ENCODE results near the gene PIK3AP1.

Gene PIK3AP1

GRCh38 chr10:96641396-96642295, 78.7 kb downstream of the PIK3AP1 start:
- DNase-seq (ENCODE audit: low read depth) = no peak

DNA sequence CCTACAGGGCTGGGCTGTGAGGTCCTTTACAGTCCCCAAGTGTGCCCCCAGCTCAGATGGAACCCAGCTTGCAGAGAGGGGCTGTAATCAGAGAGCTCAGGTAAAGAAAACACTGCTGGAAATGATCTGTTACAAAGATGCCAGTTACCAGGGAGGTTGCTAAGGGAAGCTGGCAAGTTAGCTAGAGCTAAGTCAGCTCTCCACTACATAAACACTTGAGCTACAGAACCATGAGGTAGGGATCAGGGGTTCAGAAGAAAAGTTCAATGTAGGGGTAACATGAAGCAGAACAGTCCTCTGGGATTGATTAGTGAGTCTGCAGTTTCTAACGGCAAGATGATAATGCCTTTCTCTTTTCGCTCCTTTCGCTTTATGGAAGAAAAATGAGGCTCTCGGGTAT, 80.4 kb downstream of the PIK3AP1 start:
- no peak for DNase-seq (ENCODE audit: low read depth)

DNA sequence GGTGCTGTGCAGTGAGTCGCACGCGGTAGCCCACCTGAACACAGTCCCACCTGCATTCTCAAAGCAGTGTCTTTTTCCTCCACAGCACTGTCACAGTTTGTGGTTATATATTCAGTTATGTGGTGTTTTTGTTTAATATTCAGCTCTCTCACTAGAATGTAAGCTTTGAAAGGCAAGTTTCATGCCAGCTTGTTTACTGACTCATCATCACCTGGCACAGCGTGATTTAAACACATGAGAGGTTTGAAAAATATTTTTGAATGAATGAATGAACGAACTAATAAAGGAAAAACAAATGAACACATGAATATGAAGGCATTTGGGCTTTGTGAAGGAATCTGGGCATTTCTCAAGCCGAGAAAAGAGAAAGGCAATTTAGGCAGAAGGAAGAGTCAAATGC, 81.6 kb downstream of the PIK3AP1 start:
- no peak for DNase-seq (ENCODE audit: low read depth)

GRCh38 chr10:96638120-96638519, 82.2 kb downstream of the PIK3AP1 start:
- no peak for DNase-seq (ENCODE audit: low read depth)

DNA sequence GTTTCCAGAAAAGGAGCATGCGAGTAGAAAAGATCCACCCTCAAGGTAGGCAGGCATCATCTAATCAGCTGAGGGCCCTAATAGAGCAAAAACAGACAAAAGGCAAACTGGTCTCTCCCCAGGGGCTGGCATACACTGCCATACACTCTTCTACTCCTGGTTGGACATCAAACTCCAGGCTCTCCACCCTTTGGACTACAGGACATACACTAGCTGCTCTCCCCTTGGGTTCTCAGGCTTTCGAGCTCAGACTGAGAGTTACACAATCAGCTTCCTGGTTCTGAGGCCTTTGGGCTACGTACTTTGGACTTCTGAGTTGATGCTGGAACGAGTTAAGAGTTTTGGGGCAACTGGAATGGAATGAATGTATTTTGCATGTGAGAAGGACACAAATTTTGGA, 82.6 kb downstream of the PIK3AP1 start:
- no peak for DNase-seq (ENCODE audit: low read depth)

GRCh38 chr10:96636551-96636950, 83.8 kb downstream of the PIK3AP1 start:
- DNase-seq (ENCODE audit: low read depth) = no peak

DNA sequence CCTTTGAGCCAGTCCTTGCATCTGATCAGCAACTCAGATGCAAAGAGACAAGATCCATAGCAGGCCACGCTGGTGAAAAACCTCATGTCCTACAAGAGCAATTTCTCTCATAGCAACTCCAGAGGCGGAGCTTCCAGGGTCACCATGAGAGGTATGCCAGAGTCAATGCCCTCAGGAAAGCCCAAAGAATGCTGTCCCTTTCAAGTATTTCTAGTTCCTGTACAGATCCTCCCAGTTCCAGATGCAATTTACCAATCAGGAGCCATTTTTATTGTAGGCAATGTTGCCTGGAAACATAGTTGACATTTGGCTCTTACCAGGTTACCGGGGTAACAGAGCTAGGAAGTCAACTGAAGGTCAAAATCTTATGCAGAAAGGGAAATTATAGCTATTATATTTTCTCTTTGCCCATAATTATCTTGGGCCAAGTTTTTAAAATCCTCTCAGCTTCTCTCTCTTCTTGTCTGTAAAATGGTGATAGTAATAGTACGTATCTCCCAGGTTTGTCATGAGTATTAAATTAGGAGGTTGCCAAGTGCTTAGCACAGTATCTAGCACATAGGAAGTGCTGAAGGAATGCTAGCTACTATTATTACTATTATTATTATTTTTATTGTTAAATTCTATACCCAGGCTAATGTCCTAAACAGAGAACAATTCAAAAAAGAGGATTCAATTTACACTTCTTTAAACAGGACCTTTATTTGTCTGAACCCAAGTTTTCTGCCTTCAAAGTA, 87.2 kb downstream of the PIK3AP1 start:
- no peak for DNase-seq (ENCODE audit: low read depth)

GRCh38 chr10:96627292-96627691, 93.0 kb downstream of the PIK3AP1 start:
- DNase-seq (ENCODE audit: low read depth) = no peak

- no peak for DNase-seq (ENCODE audit: low read depth)
These were observed 93.5 kb downstream of the PIK3AP1 start for GRCh38 chr10:96626795-96627194.

- DNase-seq (ENCODE audit: low read depth) = no peak
These were observed 95.1 kb downstream of the PIK3AP1 start for GRCh38 chr10:96625173-96625572.

- peak; percentile 43 for DNase-seq (ENCODE audit: low read depth)
These were observed 98.1 kb downstream of the PIK3AP1 start for GRCh38 chr10:96622013-96622787.

DNA sequence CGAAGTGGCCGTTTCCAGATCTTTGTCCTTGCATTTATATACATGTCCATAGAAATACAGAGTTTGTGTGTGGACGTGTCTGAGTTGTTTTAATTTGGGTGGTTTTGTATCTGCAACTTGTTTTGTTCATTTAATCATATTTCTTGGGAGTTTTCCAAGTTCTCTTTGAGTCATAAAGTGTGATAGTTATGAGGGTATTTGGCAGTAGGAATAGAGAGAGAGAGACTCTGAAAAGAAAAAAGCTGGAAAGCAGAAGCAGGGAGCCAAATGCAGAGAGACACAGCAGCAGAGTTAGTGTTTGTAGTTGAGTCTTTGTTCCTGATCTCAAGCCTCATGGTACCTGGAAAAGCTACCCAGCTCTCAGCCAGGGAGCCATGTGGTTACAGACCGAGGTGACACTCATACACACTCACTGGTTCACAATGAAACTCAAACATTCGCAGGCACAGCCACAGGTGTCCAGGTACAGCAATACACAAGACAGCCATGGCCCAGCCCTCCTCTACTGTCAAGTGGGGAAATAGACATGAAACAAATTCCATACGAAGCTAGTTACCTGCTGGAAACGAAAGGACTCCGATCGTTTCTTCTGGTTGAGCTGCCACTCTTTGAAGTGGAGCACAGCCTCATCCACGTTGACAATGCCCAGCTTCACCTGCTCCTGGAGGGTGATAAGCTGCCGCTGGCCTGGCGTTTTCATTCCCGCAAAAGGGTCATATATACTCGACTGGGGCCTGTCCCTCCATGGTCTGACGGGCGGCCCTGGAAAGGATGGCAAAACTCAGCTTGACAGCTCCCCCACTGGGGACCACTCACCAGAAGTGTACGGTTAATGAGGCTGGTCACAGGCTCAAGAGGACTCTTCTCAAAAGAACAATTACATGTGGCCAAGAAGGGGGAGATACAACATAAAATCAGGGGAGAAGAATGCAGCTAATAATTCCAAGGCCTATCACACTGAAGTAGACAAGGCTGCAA, 100.2 kb downstream of the PIK3AP1 start:
- no peak for DNase-seq (ENCODE audit: low read depth)

DNA sequence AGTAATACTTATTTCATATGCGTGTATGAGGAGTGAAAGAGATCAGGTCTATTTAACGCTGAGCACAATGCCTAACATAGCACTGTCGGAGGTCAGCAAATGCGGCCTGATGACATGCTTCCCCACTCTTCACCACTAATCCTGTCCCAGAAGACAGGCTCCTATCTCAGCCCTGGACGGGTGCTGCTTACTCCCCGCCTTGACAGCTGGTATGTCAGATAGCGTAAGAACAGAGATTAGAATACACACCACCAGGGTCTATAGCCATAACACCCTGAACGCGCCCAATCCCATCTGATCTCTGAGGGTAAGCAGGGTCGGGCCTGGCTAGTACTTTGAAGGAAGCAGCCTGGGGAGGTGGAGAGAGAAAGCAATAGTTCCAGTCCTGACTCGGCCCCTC, 101.2 kb downstream of the PIK3AP1 start:
- DNase-seq (ENCODE audit: low read depth) = peak; percentile 90

DNA sequence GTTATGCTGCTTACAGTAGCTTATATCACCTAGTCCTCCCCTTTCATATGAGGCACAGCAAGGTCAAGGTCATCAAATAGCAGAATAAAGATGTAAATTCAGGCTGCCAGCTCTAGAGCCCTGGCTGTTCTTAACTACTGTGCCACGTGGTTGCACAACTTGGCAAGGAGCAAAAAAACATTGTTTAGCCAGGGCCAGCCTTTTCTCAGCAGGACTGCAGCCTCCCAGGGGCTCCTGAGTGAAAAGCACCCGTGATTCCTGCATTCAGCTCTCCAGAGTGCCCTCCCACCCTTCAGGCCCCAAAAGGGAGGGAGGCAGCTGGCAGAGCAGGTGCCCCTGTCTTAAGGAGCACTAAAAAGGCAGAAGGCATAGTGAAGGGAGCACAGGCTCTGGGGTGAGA, 101.7 kb downstream of the PIK3AP1 start:
- no peak for DNase-seq (ENCODE audit: low read depth)

- no peak for DNase-seq (ENCODE audit: low read depth)
These were observed 103.4 kb downstream of the PIK3AP1 start for GRCh38 chr10:96616961-96617360.

DNA sequence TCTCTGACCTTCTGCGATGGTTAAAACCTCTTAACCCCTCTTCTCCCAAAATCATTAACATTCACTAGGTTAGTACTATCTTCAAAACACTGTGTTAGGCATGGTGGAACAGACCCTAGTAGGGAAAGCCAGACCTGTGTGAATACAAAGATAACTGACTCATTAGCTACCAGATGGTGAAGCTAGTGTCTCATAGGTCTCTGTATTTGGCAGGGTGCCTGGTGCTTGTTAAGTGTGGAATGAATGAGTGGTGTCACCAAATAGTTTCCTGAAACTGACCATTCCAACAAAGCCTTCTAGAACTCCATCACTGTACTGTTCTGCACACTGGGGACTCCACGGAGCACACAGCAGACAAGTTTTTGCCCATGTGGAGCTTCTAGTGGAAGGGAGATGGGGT, 105.8 kb downstream of the PIK3AP1 start:
- no peak for DNase-seq (ENCODE audit: low read depth)

DNA sequence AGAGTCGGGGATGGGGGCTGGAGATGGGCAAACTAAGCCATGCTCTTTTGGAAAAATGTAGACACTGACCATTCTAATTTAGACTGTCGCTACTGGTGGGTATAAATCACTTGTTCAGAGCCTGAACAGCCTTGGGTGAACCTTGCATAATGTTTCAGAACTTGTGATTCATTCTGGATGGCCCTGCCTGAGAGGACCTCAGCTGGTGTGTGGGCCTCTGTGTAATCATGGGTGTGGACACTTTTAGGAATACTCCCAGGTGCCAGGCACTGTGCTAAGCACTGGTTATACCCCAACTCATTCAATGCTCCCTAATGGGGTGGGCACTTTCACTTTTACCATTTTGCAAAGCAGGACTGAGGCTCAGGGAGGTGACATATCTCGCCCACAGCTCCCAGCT, 106.7 kb downstream of the PIK3AP1 start:
- no peak for DNase-seq (ENCODE audit: low read depth)

DNA sequence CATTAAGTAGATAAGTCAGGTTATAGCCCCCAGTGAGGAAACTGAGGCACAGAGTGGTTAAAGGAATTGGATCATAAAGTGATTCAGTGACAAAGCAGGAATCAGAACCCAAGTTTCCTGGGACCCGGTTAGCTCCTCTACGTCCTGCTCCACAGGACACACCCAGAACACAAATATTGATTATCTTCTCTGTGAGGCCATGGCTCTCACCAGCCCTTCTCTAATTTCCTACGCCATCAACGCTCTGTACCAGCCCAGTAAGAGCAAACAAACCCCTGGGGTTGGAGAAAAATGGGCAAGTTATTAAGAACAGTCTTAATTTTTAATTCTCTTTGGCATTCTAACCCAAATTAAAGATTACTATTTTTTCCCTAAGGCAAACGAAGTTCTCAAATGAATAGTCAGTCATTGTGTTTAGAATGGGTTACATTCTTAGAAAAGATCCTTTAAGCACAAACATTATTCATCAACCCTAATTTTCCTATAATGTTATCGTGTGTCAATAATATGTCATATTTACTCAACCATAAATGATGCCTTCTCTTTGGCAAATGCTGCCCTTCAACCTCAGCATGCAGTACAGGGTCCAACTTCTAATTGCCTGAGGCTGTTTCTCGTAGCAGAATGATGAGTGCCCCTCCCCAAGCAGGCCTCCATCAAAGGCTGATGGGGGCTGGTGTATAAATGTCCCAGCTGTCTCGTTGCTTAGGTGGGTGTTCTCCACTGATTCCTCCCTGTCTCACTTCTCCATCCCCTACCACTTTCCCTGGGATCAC, 108.1 kb downstream of the PIK3AP1 start:
- DNase-seq (ENCODE audit: low read depth) = no peak

GRCh38 chr10:96610817-96611216, 109.5 kb downstream of the PIK3AP1 start:
- DNase-seq (ENCODE audit: low read depth) = no peak

- DNase-seq (ENCODE audit: low read depth) = no peak
These were observed 110.8 kb downstream of the PIK3AP1 start for GRCh38 chr10:96609510-96609909.

GRCh38 chr10:96608805-96609204, 111.5 kb downstream of the PIK3AP1 start:
- DNase-seq (ENCODE audit: low read depth) = no peak

Measured in CMK (cell line).